ENCODE measurements around the gene TEC. TPM values are rescaled to one million over a fixed set of nuclear protein-coding genes. Genes with fewer than 3 reads are reported as not detected.

Gene TEC
- total and polyA plus RNA-seq, 2 of the 8 experiments (the other 6 are each of a cell fraction or from before 2014, with no cell fraction given), result 0.73 to 1.8 TPM

DNA sequence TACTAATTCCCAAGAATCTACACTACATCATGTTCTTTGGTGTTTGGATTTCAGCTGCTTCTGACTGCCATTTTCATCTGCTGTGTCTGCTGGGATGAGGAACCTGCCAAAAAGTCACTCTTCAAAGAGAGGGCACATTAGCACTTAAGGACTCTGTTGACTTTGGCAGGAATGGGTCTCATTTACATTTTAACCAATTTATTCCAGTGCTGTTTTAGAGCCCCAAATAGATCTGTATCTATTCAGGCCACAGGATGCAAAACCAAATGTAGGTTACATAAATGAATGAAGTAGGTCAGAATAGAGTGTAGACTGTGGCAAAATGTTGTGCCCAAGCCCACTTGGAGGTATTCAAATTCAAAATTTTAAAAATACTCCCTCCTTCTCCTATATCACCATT, 150.0 kb downstream of the TEC start:
- Histone ChIP-seq H3K4me3 (ENCODE audit: extremely low read depth in 1 of 4, insufficient read depth in 2 of 4, low read depth in 3 of 4, low read length in 4 of 4) (no peak overlapping the region), H4K20me1 (replicated peaks in 1 of 2; ENCODE audit: control insufficient read depth in 1 of 2, insufficient read depth in 2 of 2, low read length in 2 of 2) (no peaks in the 10 kb centered on the region), H3K79me1 (ENCODE audit: low read depth, low read length) (no peaks in the 10 kb centered on the region), H3K18ac (ENCODE audit: extremely low read depth, low read length) (no peak overlapping the region), H3K27ac (ENCODE audit: low read depth, low read length) (no peak overlapping the region), H2BK12ac (ENCODE audit: low read depth, low read length) (no peak overlapping the region), H3K36me3 (ENCODE audit: control insufficient read depth in 2 of 4, insufficient read depth in 4 of 4, low read length in 3 of 4) (no peaks in the 10 kb centered on the region), H3K4ac (replicated peaks; ENCODE audit: insufficient read length, low read depth, low read length) (no peak overlapping the region), H3K56ac (replicated peaks; ENCODE audit: insufficient read length, low read depth, low read length) (no peak overlapping the region), H2BK5ac (ENCODE audit: low read depth, low read length) (no peak overlapping the region), H2BK20ac (ENCODE audit: low read length) (no peak overlapping the region), H3K4me2 (ENCODE audit: insufficient read depth in 1 of 2, low read depth in 2 of 2, low read length in 2 of 2) (no peak overlapping the region), H2AK5ac (ENCODE audit: low read depth, low read length) (no peak overlapping the region), H3K9ac (replicated peaks in 1 of 4; ENCODE audit: extremely low read depth in 1 of 4, low read depth in 3 of 4, low read length in 3 of 4) (no peak overlapping the region), H3K79me2 (ENCODE audit: control insufficient read depth in 1 of 2, insufficient read depth in 2 of 2, low read length in 2 of 2) (no peaks in the 10 kb centered on the region), H3K14ac (ENCODE audit: insufficient read length) (no peak overlapping the region), H4K5ac (ENCODE audit: insufficient read length, low read depth, low read length) (no peak overlapping the region), H3K27me3 (replicated peaks in 1 of 4; ENCODE audit: control insufficient read depth in 3 of 4, extremely low read depth in 1 of 4, insufficient read depth in 3 of 4, low read length in 3 of 4) (no peaks in the 10 kb centered on the region), H4K91ac (replicated peaks; ENCODE audit: insufficient read length, low read length) (no peak overlapping the region), H3K9me3 (ENCODE audit: insufficient read depth in 2 of 2, low read depth in 1 of 2, low read length in 1 of 2) (no peaks in the 10 kb centered on the region), H3K23ac (ENCODE audit: insufficient read length) (no peak overlapping the region), H3K4me1 (replicated peaks in 1 of 4; ENCODE audit: control insufficient read depth in 3 of 4, insufficient read depth in 4 of 4, low read length in 3 of 4) (peaks cover 0 to 2% (median 0%) of the 10 kb centered on the region in 4 experiments; a peak in 1 of 7 replicates), H2BK15ac (ENCODE audit: low read length) (no peak overlapping the region), H4K8ac (ENCODE audit: extremely low read depth, insufficient read depth, low read length) (no peak overlapping the region), H3K23me2 (ENCODE audit: low read depth, low read length) (no peaks in the 10 kb centered on the region), H2BK120ac (replicated peaks; ENCODE audit: low read depth, low read length) (no peak overlapping the region), H2AFZ (ENCODE audit: low read length) (no peak overlapping the region)
- DNase-seq (ENCODE audit: low read depth in 1 of 2, low spot score in 2 of 2) (no peak), FAIRE-seq (no peak)
- ChIA-PET POLR2A (ENCODE audit: partially characterized antibody) (no interaction called here), CTCF (ENCODE audit: partially characterized antibody) (interaction anchor here (2.0 kb wide), 1 partner anchor 10 kb away, joined by 8 read pairs; no protein-coding TSS in a partner anchor)
- no peak for TF ChIP-seq CTBP2 (IDR thresholded peaks at IDR 0.05; ENCODE audit: borderline replicate concordance, insufficient read depth, insufficient read length, low read length)
- TF ChIP-seq TAF1 (IDR thresholded peaks at IDR 0.05; ENCODE audit: low read depth, low read length), result no peak
- TF ChIP-seq GABPA (IDR thresholded peaks at IDR 0.05; ENCODE audit: borderline replicate concordance, insufficient read depth, low read length), result no peak
- no peak for TF ChIP-seq SP4 (IDR thresholded peaks at IDR 0.05; ENCODE audit: low read length)
- TF ChIP-seq, protein P1, sequence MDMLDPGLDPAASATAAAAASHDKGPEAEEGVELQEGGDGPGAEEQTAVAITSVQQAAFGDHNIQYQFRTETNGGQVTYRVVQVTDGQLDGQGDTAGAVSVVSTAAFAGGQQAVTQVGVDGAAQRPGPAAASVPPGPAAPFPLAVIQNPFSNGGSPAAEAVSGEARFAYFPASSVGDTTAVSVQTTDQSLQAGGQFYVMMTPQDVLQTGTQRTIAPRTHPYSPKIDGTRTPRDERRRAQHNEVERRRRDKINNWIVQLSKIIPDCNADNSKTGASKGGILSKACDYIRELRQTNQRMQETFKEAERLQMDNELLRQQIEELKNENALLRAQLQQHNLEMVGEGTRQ (IDR thresholded peaks at IDR 0.05; ENCODE audit: low read length), result no peak

Measured in H1 (cell line).